GM12878 (cell line): ENCODE measurements around the gene DPH1. TPM values are rescaled to one million over a fixed set of nuclear protein-coding genes. Genes with fewer than 3 reads are reported as not detected.

Experiments used
- BCL3 ChIP-seq: IDR thresholded peaks from 2 replicates; pipeline ENCODE4 v1.6.1; 2011; ENCODE audit warnings: borderline replicate concordance, low read depth, mild to moderate bottlenecking, moderate library complexity, low read length; ENCODE audit not compliant: insufficient read depth, poor library complexity, severe bottlenecking
- CBX3 ChIP-seq: fragments of 200-600 bp; sonication (generic); IDR thresholded peaks from 2 replicates; pipeline ENCODE4 v1.6.1; 2016; ENCODE audit warnings: low read depth, borderline replicate concordance
- CHD4 ChIP-seq: fragments of 200-600 bp; sonication (generic); IDR thresholded peaks from 2 replicates; pipeline ENCODE4 v1.6.1; 2016; ENCODE audit warnings: mild to moderate bottlenecking
- CREB1 ChIP-seq: IDR thresholded peaks from 2 replicates; pipeline ENCODE4 v1.6.1; 2012; ENCODE audit warnings: low read depth, mild to moderate bottlenecking, inconsistent platforms
- FOS ChIP-seq: IDR thresholded peaks from 3 replicates; pipeline ENCODE4 v1.6.1; 2011; ENCODE audit warnings: borderline replicate concordance; ENCODE audit not compliant: insufficient read length; ENCODE audit errors: extremely low read depth
- IKZF1 ChIP-seq: fragments of 450-650 bp; conservative IDR thresholded peaks from 2 replicates; pipeline ENCODE4 v1.6.1; 2017; ENCODE audit warnings: antibody characterized with exemption, mild to moderate bottlenecking
- IRF3 ChIP-seq: fragments of 450-650 bp; IDR thresholded peaks from 2 replicates; pipeline ENCODE4 v1.6.1; 2014; ENCODE audit warnings: mild to moderate bottlenecking
- MTA2 ChIP-seq: fragments of 450-650 bp; IDR thresholded peaks from 2 replicates; pipeline ENCODE4 v1.6.1; 2016; ENCODE audit warnings: low read depth, mild to moderate bottlenecking, moderate library complexity
- NR2F1 ChIP-seq: fragments of 450-650 bp; conservative IDR thresholded peaks from 2 replicates; pipeline ENCODE4 v1.6.1; 2017; ENCODE audit warnings: mild to moderate bottlenecking
- PAX8 ChIP-seq: fragments of 450-650 bp; IDR thresholded peaks from 2 replicates; pipeline ENCODE4 v1.6.1; 2017; ENCODE audit warnings: mild to moderate bottlenecking, moderate library complexity
- PML ChIP-seq: IDR thresholded peaks from 2 replicates; pipeline ENCODE4 v1.6.1; 2012; ENCODE audit warnings: low read length, inconsistent platforms
- POLR2AphosphoS2 ChIP-seq: IDR thresholded peaks from 2 replicates; pipeline ENCODE4 v1.6.1; 2011; ENCODE audit warnings: low read depth, mild to moderate bottlenecking, low read length, improper control_type of control experiment, moderate library complexity
- TCF3 ChIP-seq: IDR thresholded peaks from 2 replicates; pipeline ENCODE4 v1.6.1; 2012; ENCODE audit warnings: low read depth, mild to moderate bottlenecking, low read length, borderline replicate concordance; ENCODE audit not compliant: insufficient read depth
- TCF7 ChIP-seq: IDR thresholded peaks from 2 replicates; pipeline ENCODE4 v1.6.1; 2014; ENCODE audit warnings: antibody characterized with exemption, borderline replicate concordance
- ZNF274 ChIP-seq: IDR thresholded peaks from one replicate; pipeline ENCODE4 v1.8.0; 2011; ENCODE audit not compliant: insufficient read length, insufficient read depth
- polyA plus RNA-seq, 11 experiments: library from polyadenylated mRNA; depleted of rRNA in 4 of 11; unstranded in 6 of 11; stranded (reverse) in 5 of 11; fragments of >200 nt; fragmentation: Nextera tagmentation in 4 of 11; fragmentation: Illumina TruSeq in 1 of 11; extraction: Ambion mirVana in 4 of 11; extraction: Trizol in 1 of 11; gene quantifications; 1 replicate in 1 of 11; 2 replicates in 10 of 11; pipeline versions ENCODE4 v1.2.1 to v1.2.3, GENCODE V29; 2011 to 2016; ENCODE audit warnings: inconsistent platforms in 2 of 11, missing spikeins in 2 of 11, low read depth in 1 of 11
- total RNA-seq, 4 experiments: library from RNA; depleted of rRNA in 3 of 4; stranded (reverse); fragments of >200 nt in 3 of 4; fragmentation: Illumina TruSeq in 1 of 4; extraction: Trizol in 1 of 4; gene quantifications; 2 replicates each; pipeline versions ENCODE4 v1.2.1 to v1.2.3, GENCODE V29; 2013 to 2021
- TF ChIP-seq, protein P1 (sequence below): fragments of 450-650 bp; IDR thresholded peaks from 2 replicates; pipeline ENCODE4 v1.6.1; 2017; ENCODE audit warnings: mild to moderate bottlenecking, moderate library complexity
- TF ChIP-seq, protein P2 (sequence below): fragments of 450-650 bp; IDR thresholded peaks from 2 replicates; pipeline ENCODE4 v1.6.1; 2017; ENCODE audit warnings: low read depth, mild to moderate bottlenecking, moderate library complexity

The DPH1 gene
- total and polyA plus RNA-seq, 10 of the 15 experiments (the other 5 are each of a cell fraction or from before 2014, with no cell fraction given), result 0.29 to 33.6 (median 20.2) TPM

- TF ChIP-seq IRF3 (no peak), POLR2AphosphoS2 (peak; percentile 53; the same call in 1 of the 2 replicates), TCF3 (no peak), ZNF274 (no peak), CBX3 (no peak), CREB1 (0 out of 2 replicates have a peak, but pooled peaks have one; percentile 5), CHD4 (no peak), PAX8 (no peak), BCL3 (no peak), PML (peak; percentile 43; the same call in 1 of the 2 replicates), MTA2 (no peak), NR2F1 (no peak), IKZF1 (no peak), TCF7 (no peak), FOS (no peak)
- TF ChIP-seq, protein P1, sequence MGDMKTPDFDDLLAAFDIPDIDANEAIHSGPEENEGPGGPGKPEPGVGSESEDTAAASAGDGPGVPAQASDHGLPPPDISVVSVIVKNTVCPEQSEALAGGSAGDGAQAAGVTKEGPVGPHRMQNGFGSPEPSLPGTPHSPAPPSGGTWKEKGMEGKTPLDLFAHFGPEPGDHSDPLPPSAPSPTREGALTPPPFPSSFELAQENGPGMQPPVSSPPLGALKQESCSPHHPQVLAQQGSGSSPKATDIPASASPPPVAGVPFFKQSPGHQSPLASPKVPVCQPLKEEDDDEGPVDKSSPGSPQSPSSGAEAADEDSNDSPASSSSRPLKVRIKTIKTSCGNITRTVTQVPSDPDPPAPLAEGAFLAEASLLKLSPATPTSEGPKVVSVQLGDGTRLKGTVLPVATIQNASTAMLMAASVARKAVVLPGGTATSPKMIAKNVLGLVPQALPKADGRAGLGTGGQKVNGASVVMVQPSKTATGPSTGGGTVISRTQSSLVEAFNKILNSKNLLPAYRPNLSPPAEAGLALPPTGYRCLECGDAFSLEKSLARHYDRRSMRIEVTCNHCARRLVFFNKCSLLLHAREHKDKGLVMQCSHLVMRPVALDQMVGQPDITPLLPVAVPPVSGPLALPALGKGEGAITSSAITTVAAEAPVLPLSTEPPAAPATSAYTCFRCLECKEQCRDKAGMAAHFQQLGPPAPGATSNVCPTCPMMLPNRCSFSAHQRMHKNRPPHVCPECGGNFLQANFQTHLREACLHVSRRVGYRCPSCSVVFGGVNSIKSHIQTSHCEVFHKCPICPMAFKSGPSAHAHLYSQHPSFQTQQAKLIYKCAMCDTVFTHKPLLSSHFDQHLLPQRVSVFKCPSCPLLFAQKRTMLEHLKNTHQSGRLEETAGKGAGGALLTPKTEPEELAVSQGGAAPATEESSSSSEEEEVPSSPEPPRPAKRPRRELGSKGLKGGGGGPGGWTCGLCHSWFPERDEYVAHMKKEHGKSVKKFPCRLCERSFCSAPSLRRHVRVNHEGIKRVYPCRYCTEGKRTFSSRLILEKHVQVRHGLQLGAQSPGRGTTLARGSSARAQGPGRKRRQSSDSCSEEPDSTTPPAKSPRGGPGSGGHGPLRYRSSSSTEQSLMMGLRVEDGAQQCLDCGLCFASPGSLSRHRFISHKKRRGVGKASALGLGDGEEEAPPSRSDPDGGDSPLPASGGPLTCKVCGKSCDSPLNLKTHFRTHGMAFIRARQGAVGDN, result no peak
- TF ChIP-seq, protein P2, sequence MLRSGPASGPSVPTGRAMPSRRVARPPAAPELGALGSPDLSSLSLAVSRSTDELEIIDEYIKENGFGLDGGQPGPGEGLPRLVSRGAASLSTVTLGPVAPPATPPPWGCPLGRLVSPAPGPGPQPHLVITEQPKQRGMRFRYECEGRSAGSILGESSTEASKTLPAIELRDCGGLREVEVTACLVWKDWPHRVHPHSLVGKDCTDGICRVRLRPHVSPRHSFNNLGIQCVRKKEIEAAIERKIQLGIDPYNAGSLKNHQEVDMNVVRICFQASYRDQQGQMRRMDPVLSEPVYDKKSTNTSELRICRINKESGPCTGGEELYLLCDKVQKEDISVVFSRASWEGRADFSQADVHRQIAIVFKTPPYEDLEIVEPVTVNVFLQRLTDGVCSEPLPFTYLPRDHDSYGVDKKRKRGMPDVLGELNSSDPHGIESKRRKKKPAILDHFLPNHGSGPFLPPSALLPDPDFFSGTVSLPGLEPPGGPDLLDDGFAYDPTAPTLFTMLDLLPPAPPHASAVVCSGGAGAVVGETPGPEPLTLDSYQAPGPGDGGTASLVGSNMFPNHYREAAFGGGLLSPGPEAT, result no peak
These were observed 33.6 kb downstream of the DPH1 start (continued) for GRCh38 chr17:2063261-2064146.
